ENCODE measurements around the gene CTSG. TPM values are rescaled to one million over a fixed set of nuclear protein-coding genes. Genes with fewer than 3 reads are reported as not detected.
"Not testable (repeated sequence)": the region's sequence is repeated elsewhere in the genome, so short reads cannot be mapped to it uniquely, and the experiment has no call there.

CTSG gene
- total RNA-seq, 2 experiments from 2014 or later = not detected

GRCh38 chr14:24565766-24566165 is 10.3 kb downstream of the CTSG start:
- ChIA-PET CTCF (interaction anchor here (0.7 kb wide), 1 partner anchor 56 kb away, joined by 3 read pairs; no protein-coding TSS in a partner anchor), POLR2A (no interaction called here)

GRCh38 chr14:24563505-24563904 is 12.5 kb downstream of the CTSG start:
- ChIA-PET CTCF (no interaction called here), POLR2A (no interaction called here)

GRCh38 chr14:24556756-24557155 is 19.3 kb downstream of the CTSG start:
- CTCF ChIA-PET = no interaction called here
- POLR2A ChIA-PET = no interaction called here

GRCh38 chr14:24549064-24549463 is 27.0 kb downstream of the CTSG start:
- CTCF ChIA-PET, POLR2A ChIA-PET: not testable (repeated sequence)

GRCh38 chr14:24542346-24542936 is 33.6 kb downstream of the CTSG start:
- CTCF ChIA-PET = no interaction called here
- POLR2A ChIA-PET = no interaction called here

- POLR2A ChIA-PET = no interaction called here
- CTCF ChIA-PET = no interaction called here
Measured at GRCh38 chr14:24535737-24536136, 40.3 kb downstream of the CTSG start.

DNA sequence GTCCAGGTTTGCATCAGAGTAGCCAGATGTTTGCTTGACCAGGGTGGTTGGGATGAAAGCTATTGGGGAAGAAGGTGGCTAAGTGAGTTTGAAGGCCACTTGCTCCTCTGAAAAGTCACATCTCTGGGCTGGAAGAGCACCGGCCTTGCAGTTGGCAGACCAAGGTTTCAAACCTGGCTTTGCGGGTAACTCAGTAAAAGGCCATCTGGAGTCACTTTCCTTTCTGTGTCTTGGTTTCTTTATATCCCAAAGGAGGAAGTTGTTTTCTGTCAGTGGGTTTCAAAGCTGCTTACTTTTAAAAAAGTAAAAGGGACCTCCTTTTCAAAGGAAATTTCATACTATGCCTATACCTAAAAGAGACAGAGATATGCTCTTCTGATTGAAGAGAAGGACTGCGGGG is 41.8 kb downstream of the CTSG start:
- CTCF ChIA-PET = no interaction called here
- POLR2A ChIA-PET = no interaction called here

GRCh38 chr14:24525877-24526620 is 50.0 kb downstream of the CTSG start:
- POLR2A ChIA-PET, CTCF ChIA-PET: not testable (repeated sequence)

Other genes starting within 250 kb of the CTSG start
- gene ADCY4, start 241.2 kb downstream of the CTSG start, total RNA-seq = 1 to 10 TPM in 1 of 2 experiments, under 1 TPM in 1; 0.78 to 1.3 TPM
- 1 to 10 TPM; 8.2 to 9.7 TPM for gene RIPK3, start 236.3 kb downstream of the CTSG start, total RNA-seq
- under 1 TPM; 0.78 to 0.93 TPM for gene NFATC4, start 208.1 kb downstream of the CTSG start, total RNA-seq
- under 1 TPM; 0.06 TPM for gene NYNRIN, start 177.2 kb downstream of the CTSG start, total RNA-seq
- 1 to 10 TPM; 8.1 to 8.9 TPM for gene CBLN3, start 146.6 kb downstream of the CTSG start, total RNA-seq
- 10 to 100 TPM; 53.4 to 57.9 TPM for gene KHNYN, start 146.3 kb downstream of the CTSG start, total RNA-seq
- gene SDR39U1, start 133.5 kb downstream of the CTSG start, total RNA-seq = 10 to 100 TPM; 53.2 to 59.0 TPM
- gene CMA1, start 68.0 kb downstream of the CTSG start, total RNA-seq = not detected
- gene GZMH, start 33.4 kb upstream of the CTSG start, total RNA-seq = 100 to 1,000 TPM; 151 to 156 TPM
- 1,000 to 10,000 TPM; 6,616 to 6,714 TPM for gene GZMB, start 57.9 kb upstream of the CTSG start, total RNA-seq